ENCODE measurements around the gene HPCAL1.

DNA sequence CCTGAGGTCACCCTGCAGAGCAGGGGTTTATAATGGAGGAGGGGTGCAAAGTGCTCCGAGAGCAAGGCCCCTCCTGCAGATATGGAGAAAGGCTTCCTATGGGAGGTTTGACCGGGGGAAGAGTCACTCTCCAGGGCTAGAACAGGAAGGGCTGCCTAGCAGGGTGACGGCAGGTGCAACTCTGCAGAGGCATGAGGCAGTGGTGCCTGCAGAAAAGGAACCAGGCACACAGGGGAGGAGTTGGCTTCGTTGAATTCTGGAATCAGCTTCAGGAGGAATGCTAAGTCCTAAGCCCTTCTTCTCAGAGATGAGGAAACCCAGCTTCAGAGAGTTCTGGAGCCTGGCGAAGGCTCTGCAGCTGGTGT lies 17.5 kb upstream of the HPCAL1 start:
- TF ChIP-seq, protein P1, sequence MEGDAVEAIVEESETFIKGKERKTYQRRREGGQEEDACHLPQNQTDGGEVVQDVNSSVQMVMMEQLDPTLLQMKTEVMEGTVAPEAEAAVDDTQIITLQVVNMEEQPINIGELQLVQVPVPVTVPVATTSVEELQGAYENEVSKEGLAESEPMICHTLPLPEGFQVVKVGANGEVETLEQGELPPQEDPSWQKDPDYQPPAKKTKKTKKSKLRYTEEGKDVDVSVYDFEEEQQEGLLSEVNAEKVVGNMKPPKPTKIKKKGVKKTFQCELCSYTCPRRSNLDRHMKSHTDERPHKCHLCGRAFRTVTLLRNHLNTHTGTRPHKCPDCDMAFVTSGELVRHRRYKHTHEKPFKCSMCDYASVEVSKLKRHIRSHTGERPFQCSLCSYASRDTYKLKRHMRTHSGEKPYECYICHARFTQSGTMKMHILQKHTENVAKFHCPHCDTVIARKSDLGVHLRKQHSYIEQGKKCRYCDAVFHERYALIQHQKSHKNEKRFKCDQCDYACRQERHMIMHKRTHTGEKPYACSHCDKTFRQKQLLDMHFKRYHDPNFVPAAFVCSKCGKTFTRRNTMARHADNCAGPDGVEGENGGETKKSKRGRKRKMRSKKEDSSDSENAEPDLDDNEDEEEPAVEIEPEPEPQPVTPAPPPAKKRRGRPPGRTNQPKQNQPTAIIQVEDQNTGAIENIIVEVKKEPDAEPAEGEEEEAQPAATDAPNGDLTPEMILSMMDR (IDR thresholded peaks at IDR 0.05): no peak
- TF ChIP-seq POLR2A (IDR thresholded peaks at IDR 0.05): no peak

All from testis (tissue), 2 donors.